HT-29 (cell line): Measurements from ENCODE around the gene TDRD3. TPM values are rescaled to one million over a fixed set of nuclear protein-coding genes. Genes with fewer than 3 reads are reported as not detected.

ENCODE experiments used
- DNase-seq: peaks from one replicate; pipeline ENCODE4 v3.0.0-alpha.2; 2015; ENCODE audit warnings: low spot score
- total RNA-seq: library from RNA; depleted of rRNA; stranded (reverse); fragments of >200 nt; shearing (Covaris generic); gene quantifications from 2 replicates; pipeline ENCODE4 v1.2.3, GENCODE V29; 2014

The TDRD3 gene
- total RNA-seq, 1 experiment from 2014 or later, result 10.2 TPM

GRCh38 chr13:60448907-60449510 lies 52.0 kb downstream of the TDRD3 start:
- DNase-seq, result peak; percentile 73

- no peak for DNase-seq
Measured at GRCh38 chr13:60453490-60453889, 56.5 kb downstream of the TDRD3 start.

GRCh38 chr13:60454425-60454824 lies 57.4 kb downstream of the TDRD3 start:
- no peak for DNase-seq

GRCh38 chr13:60463787-60464186 lies 66.8 kb downstream of the TDRD3 start:
- peak; percentile 11 for DNase-seq

- DNase-seq, result no peak
Measured at GRCh38 chr13:60467098-60467497, 70.1 kb downstream of the TDRD3 start.

- no peak for DNase-seq
Measured at GRCh38 chr13:60479273-60479672, 82.3 kb downstream of the TDRD3 start.

GRCh38 chr13:60482012-60482411 lies 85.0 kb downstream of the TDRD3 start:
- no peak for DNase-seq

GRCh38 chr13:60484865-60485264 lies 87.8 kb downstream of the TDRD3 start:
- DNase-seq, result no peak

GRCh38 chr13:60491531-60491930 lies 94.5 kb downstream of the TDRD3 start:
- no peak for DNase-seq

- no peak for DNase-seq
Measured at GRCh38 chr13:60492187-60492586, 95.2 kb downstream of the TDRD3 start.

GRCh38 chr13:60494296-60494695 lies 97.3 kb downstream of the TDRD3 start:
- DNase-seq, result no peak

GRCh38 chr13:60501236-60501635 lies 104.2 kb downstream of the TDRD3 start:
- peak; percentile 34 for DNase-seq

- DNase-seq, result no peak
Measured at GRCh38 chr13:60509601-60510386, 112.8 kb downstream of the TDRD3 start.

GRCh38 chr13:60511637-60512036 lies 114.6 kb downstream of the TDRD3 start:
- no peak for DNase-seq

- no peak for DNase-seq
Measured at GRCh38 chr13:60514891-60515290, 117.9 kb downstream of the TDRD3 start.

- DNase-seq, result no peak
Measured at GRCh38 chr13:60519496-60519895, 122.5 kb downstream of the TDRD3 start.

GRCh38 chr13:60520902-60521569 lies 124.0 kb downstream of the TDRD3 start:
- no peak for DNase-seq

- no peak for DNase-seq
Measured at GRCh38 chr13:60538566-60538965, 141.5 kb downstream of the TDRD3 start.

GRCh38 chr13:60540276-60540675 lies 143.3 kb downstream of the TDRD3 start:
- no peak for DNase-seq

- DNase-seq, result no peak
Measured at GRCh38 chr13:60562096-60562780, 165.2 kb downstream of the TDRD3 start.

- DNase-seq, result no peak
Measured at GRCh38 chr13:60571571-60571970, 174.6 kb downstream of the TDRD3 start.
